PC-9 (cell line): ENCODE results near the gene KTN1. TPM values are rescaled to one million over a fixed set of nuclear protein-coding genes. Genes with fewer than 3 reads are reported as not detected.

Source experiments
- BruUV-seq: library from RNA; stranded (reverse); fragments of 400-500 nt; replicated peaks from 2 replicates; lab custom pipeline; 2021; lab: Mats Ljungman, UMichigan
- CTCF ChIA-PET: fragments of 300-600 bp; sonication (Branson Sonifier 250); formaldehyde crosslinking; loops from one replicate; lab custom pipeline; 2022; ENCODE audit warnings: antibody characterized with exemption; lab: Charles Lee
- POLR2A ChIA-PET: fragments of 300-600 bp; sonication (Branson Sonifier 250); formaldehyde crosslinking; loops from one replicate; lab custom pipeline; 2022; ENCODE audit warnings: antibody characterized with exemption; ENCODE audit not compliant: unreplicated experiment; lab: Charles Lee
- DNase-seq, 2 experiments: peaks; one replicate each; pipeline versions ENCODE4 v3.0.0 to v3.0.0-alpha.2; 2015 to 2022; ENCODE audit warnings: mixed read lengths in 1 of 2
- H2AFZ ChIP-seq: fragments of 200-600 bp; sonication (generic); 2 replicates; pipeline ENCODE4 v1.8.1; 2017; ENCODE audit warnings: antibody characterized with exemption
- H3F3A ChIP-seq: fragments of 200-600 bp; sonication (generic); 2 replicates; pipeline ENCODE4 v1.8.1; 2017; ENCODE audit warnings: antibody characterized with exemption, mild to moderate bottlenecking, low read depth; ENCODE audit not compliant: insufficient read depth
- H3K27ac ChIP-seq: fragments of 200-600 bp; sonication (generic); 2 replicates; pipeline ENCODE4 v1.6.1; 2016; ENCODE audit warnings: mixed run types
- H3K27me3 ChIP-seq: fragments of 200-600 bp; sonication (generic); 2 replicates; pipeline ENCODE4 v1.6.1; 2016; ENCODE audit warnings: low read depth, mixed run types; ENCODE audit not compliant: insufficient read depth
- H3K36me3 ChIP-seq: fragments of 200-600 bp; sonication (generic); 2 replicates; pipeline ENCODE4 v1.6.1; 2016; ENCODE audit warnings: low read depth, mixed run types
- H3K4me1 ChIP-seq: fragments of 200-600 bp; sonication (generic); replicated peaks from 2 replicates; pipeline ENCODE4 v1.6.1; 2016; ENCODE audit warnings: mixed run types; ENCODE audit not compliant: insufficient read depth
- H3K4me2 ChIP-seq: fragments of 200-600 bp; sonication (generic); 2 replicates; pipeline ENCODE4 v1.6.1; 2017; ENCODE audit warnings: mixed run types
- H3K4me3 ChIP-seq: fragments of 200-600 bp; sonication (generic); 2 replicates; pipeline ENCODE4 v1.6.1; 2016; ENCODE audit warnings: mixed run types
- H3K79me2 ChIP-seq: fragments of 200-600 bp; sonication (generic); 2 replicates; pipeline ENCODE4 v1.6.1; 2017; ENCODE audit warnings: low read depth, mixed run types
- H3K9me2 ChIP-seq: fragments of 200-600 bp; sonication (generic); 2 replicates; pipeline ENCODE4 v1.8.1; 2017; ENCODE audit warnings: mild to moderate bottlenecking; ENCODE audit not compliant: insufficient read depth
- H3K9me3 ChIP-seq: fragments of 200-600 bp; sonication (generic); 2 replicates; pipeline ENCODE4 v1.8.1; 2016; ENCODE audit warnings: low read depth; ENCODE audit not compliant: insufficient read depth
- H4K20me1 ChIP-seq: fragments of 200-600 bp; sonication (generic); 2 replicates; pipeline ENCODE4 v1.8.1; 2017; ENCODE audit not compliant: insufficient read depth
- EZH2 ChIP-seq: fragments of 200-600 bp; sonication (generic); IDR thresholded peaks from 2 replicates; pipeline ENCODE4 v1.8.0; 2017; ENCODE audit warnings: antibody characterized with exemption, low read depth
- intact Hi-C: fragments of 100-400 bp; cut with micrococcal nuclease; formaldehyde crosslinking; loops from one replicate; pipeline ENCODE4 v1.10.0; 2022; ENCODE audit not compliant: unreplicated experiment
- total RNA-seq: library from RNA; stranded (reverse); gene quantifications from 2 replicates; pipeline ENCODE4 v1.2.3, GENCODE V29; 2021
- TF ChIP-seq, protein P1 (sequence below): fragments of 200-600 bp; sonication (generic); conservative IDR thresholded peaks from 2 replicates; pipeline ENCODE4 v1.6.1; 2017; ENCODE audit warnings: mixed run types, antibody characterized with exemption, mild to moderate bottlenecking, moderate library complexity

KTN1 gene
- total RNA-seq, 1 experiment from 2014 or later: 250 TPM

DNA sequence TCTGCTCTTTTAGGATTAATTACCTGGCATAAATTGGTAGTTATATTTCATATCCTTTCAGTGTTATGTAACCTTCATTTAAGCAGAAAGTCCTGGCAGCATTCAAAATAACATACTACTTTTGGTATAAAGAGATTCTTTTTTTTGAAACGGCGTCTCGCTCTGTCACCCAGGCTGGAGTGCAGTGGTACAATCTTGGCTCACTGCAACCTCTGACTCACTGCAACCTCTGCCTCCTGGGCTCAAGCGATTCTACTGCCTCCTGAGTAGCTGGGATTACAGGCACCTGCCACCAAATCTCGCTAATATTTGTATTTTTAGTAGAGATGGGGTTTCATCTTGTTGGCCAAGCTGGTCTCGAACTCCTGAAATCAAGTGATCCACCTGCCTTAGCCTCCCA is 9.2 kb downstream of the KTN1 start:
- H3K79me2 ChIP-seq: peaks cover 100% of the 10 kb centered on the region
- peaks cover under 1% of the 10 kb centered on the region for H3F3A ChIP-seq
- no peaks in the 10 kb centered on the region for H3K9me2 ChIP-seq
- peaks cover 36% of the 10 kb centered on the region for H4K20me1 ChIP-seq
- intact Hi-C loops: no loop called here
- no peak overlapping the region for H3K4me2 ChIP-seq
- peaks cover 36% of the 10 kb centered on the region for H3K4me1 ChIP-seq
- no peak overlapping the region for H3K27ac ChIP-seq
- ChIA-PET CTCF (no interaction called here), POLR2A (no interaction called here)
- H3K4me3 ChIP-seq: no peak overlapping the region
- H2AFZ ChIP-seq: no peak overlapping the region
- BruUV-seq: no TSS peak
- H3K36me3 ChIP-seq: peaks cover 18% of the 10 kb centered on the region; the same call in 1 of the 2 replicates
- no peak for TF ChIP-seq EZH2
- TF ChIP-seq, protein P1, sequence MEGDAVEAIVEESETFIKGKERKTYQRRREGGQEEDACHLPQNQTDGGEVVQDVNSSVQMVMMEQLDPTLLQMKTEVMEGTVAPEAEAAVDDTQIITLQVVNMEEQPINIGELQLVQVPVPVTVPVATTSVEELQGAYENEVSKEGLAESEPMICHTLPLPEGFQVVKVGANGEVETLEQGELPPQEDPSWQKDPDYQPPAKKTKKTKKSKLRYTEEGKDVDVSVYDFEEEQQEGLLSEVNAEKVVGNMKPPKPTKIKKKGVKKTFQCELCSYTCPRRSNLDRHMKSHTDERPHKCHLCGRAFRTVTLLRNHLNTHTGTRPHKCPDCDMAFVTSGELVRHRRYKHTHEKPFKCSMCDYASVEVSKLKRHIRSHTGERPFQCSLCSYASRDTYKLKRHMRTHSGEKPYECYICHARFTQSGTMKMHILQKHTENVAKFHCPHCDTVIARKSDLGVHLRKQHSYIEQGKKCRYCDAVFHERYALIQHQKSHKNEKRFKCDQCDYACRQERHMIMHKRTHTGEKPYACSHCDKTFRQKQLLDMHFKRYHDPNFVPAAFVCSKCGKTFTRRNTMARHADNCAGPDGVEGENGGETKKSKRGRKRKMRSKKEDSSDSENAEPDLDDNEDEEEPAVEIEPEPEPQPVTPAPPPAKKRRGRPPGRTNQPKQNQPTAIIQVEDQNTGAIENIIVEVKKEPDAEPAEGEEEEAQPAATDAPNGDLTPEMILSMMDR: no peak
- no peaks in the 10 kb centered on the region for H3K9me3 ChIP-seq
- no peak for DNase-seq
- no peaks in the 10 kb centered on the region for H3K27me3 ChIP-seq

DNA sequence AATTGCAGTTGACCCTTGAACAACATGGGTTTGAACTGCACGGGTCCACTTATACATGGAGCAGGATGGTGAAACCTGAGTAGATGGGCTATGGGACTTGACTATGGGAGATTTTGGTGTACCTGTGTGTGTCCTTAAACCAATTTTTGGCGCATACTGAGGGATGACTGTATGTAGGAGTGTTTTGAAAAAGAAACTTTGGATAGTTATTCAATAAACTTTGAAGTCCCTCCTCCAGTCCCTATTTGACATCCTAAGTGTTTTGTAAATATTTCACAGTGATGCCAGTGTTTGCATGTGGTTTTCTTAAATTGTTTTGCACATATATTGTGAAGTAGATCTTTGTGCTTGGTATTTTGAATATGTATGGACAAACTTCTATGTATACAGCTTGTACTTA is 12.4 kb downstream of the KTN1 start:
- H3K4me2 ChIP-seq: no peak overlapping the region
- no peak overlapping the region for H3K4me3 ChIP-seq
- H3K4me1 ChIP-seq: peaks cover 13% of the 10 kb centered on the region; the same call in 1 of the 2 replicates
- H2AFZ ChIP-seq: no peak overlapping the region
- no peaks in the 10 kb centered on the region for H3K27me3 ChIP-seq
- no peak for DNase-seq
- ChIA-PET POLR2A (no interaction called here), CTCF (no interaction called here)
- peaks cover 8% of the 10 kb centered on the region for H4K20me1 ChIP-seq
- peak overlapping the region; percentile 5; the same call in 1 of the 2 replicates for H3K27ac ChIP-seq
- BruUV-seq: no TSS peak
- H3K9me2 ChIP-seq: no peaks in the 10 kb centered on the region
- intact Hi-C loops: no loop called here
- no peaks in the 10 kb centered on the region; the same call in none of the 2 replicates for H3F3A ChIP-seq
- peaks cover 12% of the 10 kb centered on the region; the same call in 1 of the 2 replicates for H3K36me3 ChIP-seq
- TF ChIP-seq EZH2: no peak
- TF ChIP-seq, protein P1: no peak
- peaks cover 7% of the 10 kb centered on the region; the same call in 1 of the 2 replicates for H3K9me3 ChIP-seq
- H3K79me2 ChIP-seq: peaks cover 98% of the 10 kb centered on the region

DNA sequence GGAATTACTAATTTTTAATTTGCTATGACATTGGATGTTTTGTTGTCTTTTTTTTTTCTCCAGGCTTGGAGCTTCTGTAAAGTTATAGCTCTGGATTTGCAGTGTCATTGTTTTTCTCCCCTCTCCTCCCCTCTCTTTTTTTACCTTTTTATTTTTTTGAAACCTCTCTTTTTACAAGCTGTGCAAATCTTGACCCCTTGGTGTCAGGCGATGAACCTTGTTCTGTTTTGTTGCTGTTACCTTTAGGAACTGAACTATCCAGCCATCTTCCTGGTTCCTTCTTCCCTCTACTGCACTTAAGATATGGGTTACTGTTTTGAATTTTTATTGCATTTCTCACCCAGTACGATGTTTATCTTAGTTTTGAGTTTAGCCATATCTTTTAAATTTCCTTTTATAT is 13.7 kb downstream of the KTN1 start:
- Histone ChIP-seq H3K27me3 (no peaks in the 10 kb centered on the region), H3K36me3 (peaks cover 12% of the 10 kb centered on the region), H3K79me2 (peaks cover 98% of the 10 kb centered on the region), H3F3A (peaks cover 5% of the 10 kb centered on the region), H4K20me1 (peaks cover 4% of the 10 kb centered on the region; the same call in 1 of the 2 replicates), H3K4me3 (no peak overlapping the region), H3K9me3 (peaks cover 11% of the 10 kb centered on the region; the same call in 1 of the 2 replicates), H2AFZ (no peak overlapping the region), H3K27ac (peak overlapping the region; percentile 5; the same call in 1 of the 2 replicates), H3K4me1 (peaks cover 13% of the 10 kb centered on the region; the same call in 1 of the 2 replicates), H3K4me2 (no peak overlapping the region), H3K9me2 (no peaks in the 10 kb centered on the region)
- BruUV-seq: no TSS peak
- intact Hi-C loops: no loop called here
- no peak for TF ChIP-seq EZH2
- TF ChIP-seq, protein P1: no peak
- POLR2A ChIA-PET: no interaction called here
- CTCF ChIA-PET: interaction anchor here (0.7 kb wide), 1 partner anchor 1028 kb away, joined by 4 read pairs; no protein-coding TSS in a partner anchor
- DNase-seq: no peak
